GM06990 (cell line): ENCODE data around the gene ACSS1.

Source experiments
- DNase-seq: peaks from one replicate; pipeline ENCODE4 v3.0.0-alpha.2; 2011; ENCODE audit not compliant: insufficient read length; ENCODE audit errors: extremely low read depth
- H3K27me3 ChIP-seq: replicated peaks from 2 replicates; pipeline ENCODE4 v1.6.0; 2011; ENCODE audit warnings: low read length; ENCODE audit not compliant: control insufficient read depth, insufficient read depth
- H3K36me3 ChIP-seq: 2 replicates; pipeline ENCODE4 v1.5.1; 2011; ENCODE audit warnings: low read length; ENCODE audit not compliant: control insufficient read depth, insufficient read depth
- H3K4me3 ChIP-seq: replicated peaks from 2 replicates; pipeline ENCODE4 v1.5.1; 2011; ENCODE audit warnings: low read depth, mild to moderate bottlenecking, control low read depth, low read length
- CTCF ChIP-seq: IDR thresholded peaks from 2 replicates; pipeline ENCODE4 v1.5.1; 2011; ENCODE audit warnings: low read length, control low read depth, mild to moderate bottlenecking, inconsistent platforms; ENCODE audit not compliant: insufficient read depth, poor library complexity, severe bottlenecking

Gene ACSS1

DNA sequence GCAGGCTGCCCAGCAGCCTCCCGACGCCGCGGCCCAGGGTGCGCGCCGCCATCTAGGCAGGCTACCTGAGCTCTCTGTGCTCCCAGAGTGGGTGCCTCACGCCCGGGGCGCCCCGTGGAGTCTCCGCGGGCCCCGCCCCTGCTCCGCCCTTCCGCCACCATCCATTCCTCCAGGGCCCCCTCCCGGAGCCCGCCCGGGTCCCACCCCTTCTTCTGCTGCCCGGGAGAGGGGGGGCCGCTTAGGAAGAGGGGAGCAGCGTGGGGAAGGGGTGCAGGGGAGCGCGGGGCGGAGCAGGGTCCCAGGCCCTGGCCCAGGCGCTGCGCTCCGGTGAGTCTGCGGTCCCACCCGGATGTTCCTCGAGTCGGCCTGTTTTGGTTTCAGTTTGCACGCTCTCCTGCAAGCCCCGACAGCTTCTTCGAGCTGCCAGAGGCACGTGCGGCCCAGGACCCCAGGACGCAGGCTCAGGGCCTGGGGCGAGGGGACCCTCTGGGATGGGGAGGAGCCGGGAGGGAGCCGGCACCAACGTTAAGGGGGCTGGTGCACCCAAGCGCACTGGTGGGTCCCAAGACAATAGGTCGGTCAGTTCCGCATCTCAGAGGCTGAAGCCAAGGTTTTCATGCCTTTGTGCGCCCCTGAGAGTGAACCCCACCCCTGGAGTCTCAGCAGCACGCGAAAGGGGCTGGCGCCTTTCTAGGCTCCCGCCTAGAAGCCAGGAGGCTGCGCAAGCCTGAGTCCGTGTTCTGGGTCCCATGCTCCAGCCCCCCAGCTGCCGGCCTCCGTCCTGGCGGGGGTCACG, at the start of gene ACSS1:
ACSS1 (minus strand) TSS at position 89 of the 796 bp plus-strand sequence; CDS start at position 52, 37 bp downstream.
- TF ChIP-seq CTCF: no peak
- Histone ChIP-seq H3K36me3 (no peaks in the 10 kb centered on the region), H3K27me3 (no peaks in the 10 kb centered on the region; the same call in 1 of the 2 replicates), H3K4me3 (peak within 1 kb of the TSS; percentile 82)
- peak; percentile 91 for DNase-seq

DNA sequence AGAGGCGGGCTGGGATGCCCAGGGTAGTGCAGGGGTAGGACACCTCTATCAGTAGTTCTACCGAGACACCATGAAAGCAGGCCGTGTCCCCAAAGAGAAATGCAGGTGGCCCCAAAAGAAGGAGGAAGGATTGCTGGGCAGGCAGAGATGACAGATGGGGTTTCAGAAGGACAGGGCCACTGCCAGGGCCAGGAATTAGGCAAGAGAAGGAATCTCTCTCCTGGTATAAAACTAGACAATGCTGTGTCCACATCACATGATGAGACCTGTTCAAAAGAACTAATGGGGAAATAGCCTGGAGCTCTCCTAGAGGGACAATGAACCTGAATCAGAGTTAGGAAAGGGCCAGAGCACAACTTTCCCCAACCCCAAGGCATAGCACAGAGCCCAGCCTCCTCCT, 45.6 kb upstream of the ACSS1 start:
- TF ChIP-seq CTCF: no peak
- H3K27me3 ChIP-seq: no peaks in the 10 kb centered on the region; the same call in 1 of the 2 replicates
- no peaks in the 10 kb centered on the region for H3K36me3 ChIP-seq
- no peak for DNase-seq
- no peak overlapping the region for H3K4me3 ChIP-seq

- H3K36me3 ChIP-seq: no peaks in the 10 kb centered on the region
- no peaks in the 10 kb centered on the region; the same call in 1 of the 2 replicates for H3K27me3 ChIP-seq
- DNase-seq: no peak
- H3K4me3 ChIP-seq: no peak overlapping the region
- no peak for TF ChIP-seq CTCF
These were observed 43.0 kb upstream of the ACSS1 start for GRCh38 chr20:25100914-25101313.

DNA sequence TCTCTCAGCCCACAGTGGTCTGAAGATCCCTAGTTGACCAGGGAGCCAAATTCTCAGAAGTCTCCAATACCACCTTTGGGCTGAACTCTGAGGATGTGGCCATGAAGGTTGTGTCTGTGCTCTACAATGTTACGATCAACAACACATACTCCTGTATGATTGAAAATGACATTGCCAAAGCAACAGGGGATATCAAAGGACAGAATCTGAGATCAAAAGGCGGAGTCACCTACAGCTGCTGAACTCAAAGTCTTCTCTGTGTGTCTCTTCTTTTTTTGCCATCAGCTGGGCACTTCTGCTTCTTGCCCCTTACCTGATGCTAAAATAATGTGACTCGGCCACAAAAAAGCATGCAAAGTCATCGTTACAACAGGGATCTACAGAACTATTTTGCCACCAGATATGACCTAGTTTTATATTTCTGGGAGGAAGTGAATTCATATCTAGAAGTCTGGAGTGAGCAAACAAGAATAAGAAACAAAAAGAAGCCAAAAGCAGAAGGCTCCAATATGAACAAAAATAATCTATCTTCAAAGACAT, 41.7 kb upstream of the ACSS1 start:
- DNase-seq: no peak
- no peak for TF ChIP-seq CTCF
- Histone ChIP-seq H3K27me3 (no peaks in the 10 kb centered on the region; the same call in 1 of the 2 replicates), H3K4me3 (no peak overlapping the region), H3K36me3 (no peaks in the 10 kb centered on the region)

DNA sequence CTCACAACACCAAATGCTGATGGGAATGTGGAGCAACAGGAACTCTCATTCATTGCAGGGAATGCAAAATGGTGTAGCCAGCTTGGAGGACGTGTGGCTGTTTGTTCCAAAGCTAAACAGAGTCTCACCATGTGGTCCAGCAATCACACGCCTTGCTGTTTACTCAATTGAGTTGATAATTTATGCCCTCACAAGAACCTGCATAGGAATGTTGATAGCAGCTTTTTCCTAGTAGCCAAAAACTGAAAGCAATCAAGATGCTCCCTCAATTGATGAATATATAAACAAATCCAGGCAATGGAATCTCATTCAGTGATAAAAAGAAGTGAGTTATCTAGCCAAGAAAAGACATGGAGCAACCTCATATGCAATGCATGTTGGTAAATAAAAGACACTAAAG, 39.6 kb upstream of the ACSS1 start:
- DNase-seq: no peak
- no peak overlapping the region for H3K4me3 ChIP-seq
- TF ChIP-seq CTCF: no peak
- H3K36me3 ChIP-seq: no peaks in the 10 kb centered on the region
- H3K27me3 ChIP-seq: no peaks in the 10 kb centered on the region
